H1 (cell line): ENCODE results near the gene XPO5.

Experiments used
- ASH2L ChIP-seq: fragments of 200-600, 300-600 bp; sonication (generic); IDR thresholded peaks from one replicate; pipeline ENCODE4 v1.7.1; 2017; ENCODE audit warnings: low read length
- CTCF ChIP-seq, 3 experiments: IDR thresholded peaks; 1 replicate in 2 of 3; 2 replicates in 1 of 3; pipeline versions ENCODE4 v1.5.1 to v1.6.1; 2011; ENCODE audit warnings: low read length in 3 of 3, mild to moderate bottlenecking in 3 of 3, inconsistent platforms in 2 of 3, low read depth in 1 of 3, moderate library complexity in 1 of 3; ENCODE audit not compliant: insufficient read depth in 1 of 3; ENCODE audit errors: control extremely low read depth in 1 of 3
- EP300 ChIP-seq, 2 experiments: IDR thresholded peaks; 1 replicate in 1 of 2; 2 replicates in 1 of 2; pipeline ENCODE4 v1.6.1; 2011 to 2012; ENCODE audit warnings: low read depth in 2 of 2, low read length in 2 of 2, mild to moderate bottlenecking in 2 of 2, borderline replicate concordance in 1 of 2, inconsistent platforms in 1 of 2, moderate library complexity in 1 of 2
- GABPA ChIP-seq: IDR thresholded peaks from 2 replicates; pipeline ENCODE4 v1.6.1; 2011; ENCODE audit warnings: mild to moderate bottlenecking, low read length, moderate library complexity, borderline replicate concordance; ENCODE audit not compliant: insufficient read depth
- HDAC6 ChIP-seq: IDR thresholded peaks from one replicate; pipeline ENCODE4 v1.7.1; 2012; ENCODE audit warnings: low read depth, mild to moderate bottlenecking, inconsistent platforms, low read length, moderate library complexity
- POLR2AphosphoS5 ChIP-seq: IDR thresholded peaks from 2 replicates; pipeline ENCODE4 v1.6.1; 2011; ENCODE audit warnings: low read depth, low read length
- RXRA ChIP-seq: IDR thresholded peaks from 2 replicates; pipeline ENCODE4 v1.6.1; 2011; ENCODE audit warnings: low read depth, mild to moderate bottlenecking, low read length, moderate library complexity; ENCODE audit not compliant: insufficient read depth
- TF ChIP-seq, protein P1 (sequence below): IDR thresholded peaks from 2 replicates; pipeline ENCODE4 v1.6.1; 2011; ENCODE audit warnings: low read length, improper control_type of control experiment

DNA sequence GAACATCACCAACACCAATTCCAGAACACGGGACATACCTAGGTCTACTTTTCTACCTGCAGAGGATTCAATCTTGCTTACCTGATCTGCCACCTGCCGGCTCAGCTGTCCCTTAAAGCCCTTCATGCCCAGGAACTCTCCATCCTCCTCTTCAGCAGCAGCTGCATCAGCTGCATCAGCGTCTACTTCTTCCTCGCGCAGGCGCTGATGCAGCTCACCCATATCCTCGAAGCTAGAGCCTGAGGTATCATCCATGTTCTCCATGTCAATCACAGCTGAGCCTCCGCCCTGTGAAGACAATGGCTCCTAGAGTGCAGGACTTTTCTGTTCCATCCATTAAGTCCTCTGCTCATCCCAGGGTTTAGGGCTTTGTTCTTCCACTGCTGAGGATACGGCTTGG is 60.0 kb downstream of the XPO5 start:
- TF ChIP-seq, protein P1, sequence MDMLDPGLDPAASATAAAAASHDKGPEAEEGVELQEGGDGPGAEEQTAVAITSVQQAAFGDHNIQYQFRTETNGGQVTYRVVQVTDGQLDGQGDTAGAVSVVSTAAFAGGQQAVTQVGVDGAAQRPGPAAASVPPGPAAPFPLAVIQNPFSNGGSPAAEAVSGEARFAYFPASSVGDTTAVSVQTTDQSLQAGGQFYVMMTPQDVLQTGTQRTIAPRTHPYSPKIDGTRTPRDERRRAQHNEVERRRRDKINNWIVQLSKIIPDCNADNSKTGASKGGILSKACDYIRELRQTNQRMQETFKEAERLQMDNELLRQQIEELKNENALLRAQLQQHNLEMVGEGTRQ = no peak
- TF ChIP-seq POLR2AphosphoS5 = no peak
- no peak for TF ChIP-seq EP300 (IDR thresholded peaks at IDR 0.05; ENCODE audit: borderline replicate concordance in 1 of 2, low read depth in 2 of 2, low read length in 2 of 2)
- TF ChIP-seq CTCF (IDR thresholded peaks at IDR 0.05; ENCODE audit: control extremely low read depth in 1 of 3, insufficient read depth in 1 of 3, low read depth in 1 of 3, low read length in 3 of 3) = no peak
- no peak for TF ChIP-seq GABPA
- no peak for TF ChIP-seq RXRA
- TF ChIP-seq ASH2L = no peak
- TF ChIP-seq HDAC6 = no peak
